ENCODE data around the gene GPSM3.

Gene GPSM3

DNA sequence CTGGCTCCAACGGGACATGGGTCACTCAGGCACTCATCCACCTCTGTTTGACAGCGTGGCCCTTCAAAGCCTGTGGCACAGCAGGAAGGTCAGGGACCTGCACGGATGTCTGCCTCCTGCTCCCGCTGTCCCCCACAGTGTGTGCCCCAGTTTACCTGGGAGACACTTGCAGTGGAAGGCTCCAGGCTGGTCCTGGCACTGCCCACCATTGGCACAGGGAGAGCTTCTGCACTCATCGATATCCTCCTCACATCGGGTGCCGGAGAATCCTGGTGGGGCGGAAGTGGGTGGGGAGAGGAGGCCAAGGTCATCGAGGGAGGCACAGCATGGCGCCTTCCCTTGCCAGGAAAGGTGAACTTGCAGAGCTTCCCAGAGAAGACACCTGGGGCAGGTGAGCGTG, 24.6 kb upstream of the GPSM3 start:
- DNase-seq (ENCODE audit: low read depth in 1 of 2, low spot score in 1 of 2) = no peak
- TF ChIP-seq SPI1 (IDR thresholded peaks at IDR 0.05; ENCODE audit: borderline replicate concordance, low read depth) = no peak
- TF ChIP-seq, protein P1, sequence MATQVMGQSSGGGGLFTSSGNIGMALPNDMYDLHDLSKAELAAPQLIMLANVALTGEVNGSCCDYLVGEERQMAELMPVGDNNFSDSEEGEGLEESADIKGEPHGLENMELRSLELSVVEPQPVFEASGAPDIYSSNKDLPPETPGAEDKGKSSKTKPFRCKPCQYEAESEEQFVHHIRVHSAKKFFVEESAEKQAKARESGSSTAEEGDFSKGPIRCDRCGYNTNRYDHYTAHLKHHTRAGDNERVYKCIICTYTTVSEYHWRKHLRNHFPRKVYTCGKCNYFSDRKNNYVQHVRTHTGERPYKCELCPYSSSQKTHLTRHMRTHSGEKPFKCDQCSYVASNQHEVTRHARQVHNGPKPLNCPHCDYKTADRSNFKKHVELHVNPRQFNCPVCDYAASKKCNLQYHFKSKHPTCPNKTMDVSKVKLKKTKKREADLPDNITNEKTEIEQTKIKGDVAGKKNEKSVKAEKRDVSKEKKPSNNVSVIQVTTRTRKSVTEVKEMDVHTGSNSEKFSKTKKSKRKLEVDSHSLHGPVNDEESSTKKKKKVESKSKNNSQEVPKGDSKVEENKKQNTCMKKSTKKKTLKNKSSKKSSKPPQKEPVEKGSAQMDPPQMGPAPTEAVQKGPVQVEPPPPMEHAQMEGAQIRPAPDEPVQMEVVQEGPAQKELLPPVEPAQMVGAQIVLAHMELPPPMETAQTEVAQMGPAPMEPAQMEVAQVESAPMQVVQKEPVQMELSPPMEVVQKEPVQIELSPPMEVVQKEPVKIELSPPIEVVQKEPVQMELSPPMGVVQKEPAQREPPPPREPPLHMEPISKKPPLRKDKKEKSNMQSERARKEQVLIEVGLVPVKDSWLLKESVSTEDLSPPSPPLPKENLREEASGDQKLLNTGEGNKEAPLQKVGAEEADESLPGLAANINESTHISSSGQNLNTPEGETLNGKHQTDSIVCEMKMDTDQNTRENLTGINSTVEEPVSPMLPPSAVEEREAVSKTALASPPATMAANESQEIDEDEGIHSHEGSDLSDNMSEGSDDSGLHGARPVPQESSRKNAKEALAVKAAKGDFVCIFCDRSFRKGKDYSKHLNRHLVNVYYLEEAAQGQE (IDR thresholded peaks at IDR 0.05; ENCODE audit: insufficient replicate concordance, low read depth) = no peak
- TF ChIP-seq, protein P2, sequence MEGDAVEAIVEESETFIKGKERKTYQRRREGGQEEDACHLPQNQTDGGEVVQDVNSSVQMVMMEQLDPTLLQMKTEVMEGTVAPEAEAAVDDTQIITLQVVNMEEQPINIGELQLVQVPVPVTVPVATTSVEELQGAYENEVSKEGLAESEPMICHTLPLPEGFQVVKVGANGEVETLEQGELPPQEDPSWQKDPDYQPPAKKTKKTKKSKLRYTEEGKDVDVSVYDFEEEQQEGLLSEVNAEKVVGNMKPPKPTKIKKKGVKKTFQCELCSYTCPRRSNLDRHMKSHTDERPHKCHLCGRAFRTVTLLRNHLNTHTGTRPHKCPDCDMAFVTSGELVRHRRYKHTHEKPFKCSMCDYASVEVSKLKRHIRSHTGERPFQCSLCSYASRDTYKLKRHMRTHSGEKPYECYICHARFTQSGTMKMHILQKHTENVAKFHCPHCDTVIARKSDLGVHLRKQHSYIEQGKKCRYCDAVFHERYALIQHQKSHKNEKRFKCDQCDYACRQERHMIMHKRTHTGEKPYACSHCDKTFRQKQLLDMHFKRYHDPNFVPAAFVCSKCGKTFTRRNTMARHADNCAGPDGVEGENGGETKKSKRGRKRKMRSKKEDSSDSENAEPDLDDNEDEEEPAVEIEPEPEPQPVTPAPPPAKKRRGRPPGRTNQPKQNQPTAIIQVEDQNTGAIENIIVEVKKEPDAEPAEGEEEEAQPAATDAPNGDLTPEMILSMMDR (IDR thresholded peaks at IDR 0.05; ENCODE audit: insufficient read depth, low read length) = no peak
- no peak for TF ChIP-seq GABPA (IDR thresholded peaks at IDR 0.05; ENCODE audit: low read depth)
- no peak for TF ChIP-seq POLR2AphosphoS5 (IDR thresholded peaks at IDR 0.05; ENCODE audit: low read depth)

DNA sequence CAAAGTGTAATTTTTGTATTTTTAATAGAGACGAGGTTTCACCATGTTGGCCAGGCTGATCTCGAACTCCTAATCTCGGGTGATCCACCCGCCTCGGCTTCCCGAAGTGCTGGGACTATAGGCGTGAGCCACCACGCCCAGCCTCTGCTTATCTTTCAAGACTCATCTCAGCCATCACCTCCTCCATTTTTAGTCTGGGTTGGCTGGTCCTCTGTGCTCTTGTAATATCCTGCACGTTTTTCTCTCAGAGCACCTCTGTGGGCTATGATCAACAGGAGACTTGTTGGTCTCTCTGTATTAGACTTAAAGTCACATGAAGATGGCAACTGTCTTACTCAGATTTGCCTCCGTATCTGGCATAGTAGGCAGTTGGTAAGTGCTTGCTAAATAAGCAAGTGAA, 23.8 kb upstream of the GPSM3 start:
- H3K27me3 ChIP-seq (ENCODE audit: insufficient read depth, poor library complexity, severe bottlenecking) = no peaks in the 10 kb centered on the region
- no peak for DNase-seq (ENCODE audit: low read depth in 1 of 2, low spot score in 1 of 2)

More for the DNA sequence above, 24.6 kb upstream of the GPSM3 start:
- no peaks in the 10 kb centered on the region for H3K27me3 ChIP-seq (ENCODE audit: insufficient read depth, poor library complexity, severe bottlenecking)
- no peak overlapping the region for H3K27ac ChIP-seq (replicated peaks)
- H3K4me3 ChIP-seq (replicated peaks; ENCODE audit: insufficient read depth, low read length) = no peak overlapping the region

DNA sequence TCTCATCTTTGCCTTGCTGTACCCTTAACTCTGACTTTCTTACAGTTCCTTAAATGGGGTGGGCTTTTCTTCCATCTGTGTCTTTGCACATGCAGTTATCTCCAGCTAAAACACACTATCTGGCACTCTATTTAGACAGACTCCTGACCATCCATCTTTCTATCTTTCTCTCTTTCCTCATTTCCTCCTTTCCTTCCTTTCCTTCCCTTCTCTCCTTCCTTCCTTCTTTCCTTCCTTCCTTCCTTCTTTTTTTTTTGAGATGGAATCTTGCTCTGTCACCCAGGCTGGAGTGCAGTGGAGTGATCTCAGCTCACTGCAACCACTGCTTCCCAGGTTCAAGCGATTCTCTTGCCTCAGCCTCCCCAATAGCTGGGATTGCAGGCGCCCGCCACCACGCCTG, 23.2 kb upstream of the GPSM3 start:
- TF ChIP-seq SPI1 (IDR thresholded peaks at IDR 0.05; ENCODE audit: borderline replicate concordance, low read depth) (no peak), POLR2AphosphoS5 (IDR thresholded peaks at IDR 0.05; ENCODE audit: low read depth) (no peak)
- Histone ChIP-seq H3K27ac (replicated peaks) (no peak overlapping the region), H3K27me3 (ENCODE audit: insufficient read depth, poor library complexity, severe bottlenecking) (no peaks in the 10 kb centered on the region), H3K4me3 (replicated peaks; ENCODE audit: insufficient read depth, low read length) (no peak overlapping the region)
- DNase-seq (ENCODE audit: low read depth in 1 of 2, low spot score in 1 of 2) = no peak

More for the DNA sequence above, 23.8 kb upstream of the GPSM3 start:
- TF ChIP-seq POLR2AphosphoS5 (IDR thresholded peaks at IDR 0.05; ENCODE audit: low read depth) (no peak), GABPA (IDR thresholded peaks at IDR 0.05; ENCODE audit: low read depth) (no peak)
- TF ChIP-seq, protein P1 (IDR thresholded peaks at IDR 0.05; ENCODE audit: insufficient replicate concordance, low read depth) = no peak
- TF ChIP-seq, protein P2 (IDR thresholded peaks at IDR 0.05; ENCODE audit: insufficient read depth, low read length) = no peak
- Histone ChIP-seq H3K27ac (replicated peaks) (no peak overlapping the region), H3K4me3 (replicated peaks; ENCODE audit: insufficient read depth, low read length) (no peak overlapping the region)

DNA sequence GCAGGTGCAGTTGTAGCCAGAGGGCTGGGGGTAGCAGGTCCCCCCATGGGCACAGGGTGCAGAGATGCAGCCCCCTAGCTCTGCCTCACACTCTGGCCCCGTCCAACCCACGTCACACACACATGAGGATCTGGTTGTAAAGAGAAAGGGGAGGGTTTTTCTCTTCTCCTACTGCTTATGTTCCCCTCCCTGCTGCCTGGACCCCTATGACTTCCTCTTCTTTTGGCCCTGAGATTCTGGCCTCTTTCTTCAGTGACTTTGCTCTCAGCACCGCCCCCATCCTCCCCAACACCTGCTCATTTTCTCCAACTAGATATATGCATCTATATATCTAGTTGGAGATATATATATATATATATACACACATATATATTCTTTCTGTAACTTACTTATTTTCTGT, 21.7 kb upstream of the GPSM3 start:
- Histone ChIP-seq H3K4me3 (replicated peaks; ENCODE audit: insufficient read depth, low read length) (no peak overlapping the region), H3K27ac (replicated peaks) (no peak overlapping the region), H3K27me3 (ENCODE audit: insufficient read depth, poor library complexity, severe bottlenecking) (no peaks in the 10 kb centered on the region)
- DNase-seq (ENCODE audit: low read depth in 1 of 2, low spot score in 1 of 2) = no peak
- no peak for TF ChIP-seq POLR2AphosphoS5 (IDR thresholded peaks at IDR 0.05; ENCODE audit: low read depth)
- TF ChIP-seq, protein P2 (IDR thresholded peaks at IDR 0.05; ENCODE audit: insufficient read depth, low read length) = no peak
- TF ChIP-seq, protein P1 (IDR thresholded peaks at IDR 0.05; ENCODE audit: insufficient replicate concordance, low read depth) = no peak
- peak; percentile 61 for TF ChIP-seq SPI1 (IDR thresholded peaks at IDR 0.05; ENCODE audit: borderline replicate concordance, low read depth)

Measured in HL-60 (cell line).